EH (cell line): ENCODE data around the gene RPL18A.
A peak's percentile ranks its signal among the peaks of the same experiment; 100 is the strongest.
"Not testable (repeated sequence)": the region's sequence is repeated elsewhere in the genome, so short reads cannot be mapped to it uniquely, and the experiment has no call there.

Experiments used
- DNase-seq: peaks from one replicate; pipeline ENCODE4 v3.0.0-alpha.2; 2015; ENCODE audit warnings: low read depth

The RPL18A gene

DNA sequence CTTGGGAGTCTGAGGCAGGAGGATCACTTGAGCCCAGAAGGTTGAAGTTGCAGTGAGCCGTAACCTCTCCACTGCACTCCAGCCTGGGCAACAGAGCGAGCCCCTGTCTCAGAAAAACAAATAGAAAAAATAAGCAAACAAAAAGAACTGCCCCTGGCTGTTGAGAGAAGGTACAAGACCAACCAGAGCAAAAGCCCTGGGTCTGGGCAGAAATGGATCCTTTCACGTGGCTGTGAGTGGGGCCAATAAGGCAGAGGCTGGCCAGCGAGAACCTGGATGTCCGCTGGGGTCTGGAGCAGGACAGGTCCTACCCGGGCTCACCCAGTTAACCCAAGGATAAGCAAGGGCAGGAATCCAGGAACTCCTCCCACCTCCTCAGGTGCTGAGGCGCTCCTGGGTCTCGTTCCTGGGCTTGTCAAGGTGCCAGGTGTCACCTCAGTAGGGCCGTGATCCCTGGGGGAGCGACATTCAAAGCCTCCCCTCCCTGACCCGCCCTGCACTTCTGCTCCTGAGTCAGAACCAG lies 7.3 kb downstream of the RPL18A start:
- DNase-seq, result no peak

DNA sequence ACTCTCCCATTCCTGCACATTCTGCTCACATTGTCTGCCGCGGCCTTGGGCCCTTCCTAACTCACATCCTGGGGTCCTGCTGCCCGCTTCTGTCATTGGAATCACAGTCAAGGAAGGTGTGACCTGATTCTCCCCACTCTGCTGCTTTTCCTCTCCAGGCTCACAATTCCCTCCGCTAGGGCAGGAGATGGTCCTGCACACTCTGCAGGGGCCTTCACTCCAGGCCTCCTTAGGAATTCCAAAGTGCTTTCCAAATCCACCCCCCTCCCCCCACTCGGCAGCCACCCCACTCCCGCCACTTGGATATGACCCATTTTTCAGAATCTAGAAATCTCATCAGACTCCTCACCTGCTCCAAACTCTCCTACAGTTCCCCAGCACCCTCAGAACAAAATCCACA lies 9.0 kb downstream of the RPL18A start:
- no peak for DNase-seq

GRCh38 chr19:17869114-17869608 lies 9.5 kb downstream of the RPL18A start:
- no peak for DNase-seq

DNA sequence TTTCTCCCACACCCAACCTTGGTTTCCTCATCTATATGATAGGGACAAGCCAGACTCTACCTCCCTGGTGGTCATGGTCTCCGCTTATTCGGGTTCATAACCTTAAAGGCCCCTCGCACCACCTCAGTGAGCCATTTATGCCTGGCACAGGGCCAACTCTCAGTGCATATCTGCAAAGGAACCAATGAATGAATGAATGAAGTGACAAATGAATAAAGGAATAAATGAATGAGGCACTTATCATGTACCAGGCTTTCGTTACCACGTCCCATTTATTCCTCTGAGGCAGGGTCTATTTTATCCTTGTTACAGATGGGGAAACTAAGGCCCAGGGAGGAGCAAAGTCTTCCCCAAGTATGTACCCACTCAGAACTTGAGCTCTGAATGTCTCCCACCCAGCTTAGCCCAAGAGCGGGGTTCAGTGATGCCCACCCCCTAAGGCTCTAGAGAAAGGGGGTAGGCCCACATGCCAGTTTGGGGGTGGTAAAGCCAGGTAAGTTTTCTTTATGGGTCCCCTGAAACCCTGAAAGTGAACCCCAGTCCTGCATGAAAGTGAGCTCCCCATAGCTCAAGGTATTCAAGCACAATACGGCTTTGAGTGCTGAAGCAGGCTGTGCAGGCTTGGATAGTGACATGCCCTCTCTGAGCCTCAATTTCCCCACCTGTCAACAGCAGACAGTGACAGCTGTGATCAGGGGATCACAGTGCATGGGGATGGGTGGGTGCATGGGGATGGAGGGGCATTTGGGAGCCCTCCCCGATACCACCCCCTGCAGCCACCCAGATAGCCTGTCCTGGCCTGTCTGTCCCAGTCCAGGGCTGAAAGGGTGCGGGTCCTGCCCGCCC lies 11.5 kb downstream of the RPL18A start:
- DNase-seq, result no peak

- DNase-seq, result no peak
These were observed 12.2 kb downstream of the RPL18A start, which contains the start of gene SLC5A5 for GRCh38 chr19:17871878-17872250. SLC5A5 (plus strand) TSS chr19:17871945; CDS start chr19:17872320, 375 bp downstream.

DNA sequence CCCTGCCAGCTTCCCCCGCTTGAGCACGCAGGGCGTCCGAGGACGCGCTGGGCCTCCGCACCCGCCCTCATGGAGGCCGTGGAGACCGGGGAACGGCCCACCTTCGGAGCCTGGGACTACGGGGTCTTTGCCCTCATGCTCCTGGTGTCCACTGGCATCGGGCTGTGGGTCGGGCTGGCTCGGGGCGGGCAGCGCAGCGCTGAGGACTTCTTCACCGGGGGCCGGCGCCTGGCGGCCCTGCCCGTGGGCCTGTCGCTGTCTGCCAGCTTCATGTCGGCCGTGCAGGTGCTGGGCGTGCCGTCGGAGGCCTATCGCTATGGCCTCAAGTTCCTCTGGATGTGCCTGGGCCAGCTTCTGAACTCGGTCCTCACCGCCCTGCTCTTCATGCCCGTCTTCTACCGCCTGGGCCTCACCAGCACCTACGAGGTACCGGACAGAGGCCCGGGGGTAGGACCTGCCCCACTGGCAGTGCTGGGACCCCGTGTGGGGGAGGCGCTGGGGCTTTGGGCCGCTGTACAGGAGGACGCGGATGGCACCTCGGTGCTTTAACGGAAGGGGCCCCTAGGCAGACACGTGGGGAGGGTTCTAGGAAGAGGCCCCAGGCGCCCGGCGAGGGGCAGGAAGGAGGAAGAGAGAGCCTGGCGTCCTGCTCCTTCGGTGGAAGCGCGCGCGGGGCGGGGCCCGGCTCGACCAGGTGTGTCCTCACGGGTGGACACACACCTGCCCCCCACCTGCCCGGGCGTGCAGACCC lies 12.7 kb downstream of the RPL18A start:
- DNase-seq, result no peak

- peak; percentile 43 for DNase-seq
These were observed 14.4 kb downstream of the RPL18A start for GRCh38 chr19:17873786-17874757.

DNA sequence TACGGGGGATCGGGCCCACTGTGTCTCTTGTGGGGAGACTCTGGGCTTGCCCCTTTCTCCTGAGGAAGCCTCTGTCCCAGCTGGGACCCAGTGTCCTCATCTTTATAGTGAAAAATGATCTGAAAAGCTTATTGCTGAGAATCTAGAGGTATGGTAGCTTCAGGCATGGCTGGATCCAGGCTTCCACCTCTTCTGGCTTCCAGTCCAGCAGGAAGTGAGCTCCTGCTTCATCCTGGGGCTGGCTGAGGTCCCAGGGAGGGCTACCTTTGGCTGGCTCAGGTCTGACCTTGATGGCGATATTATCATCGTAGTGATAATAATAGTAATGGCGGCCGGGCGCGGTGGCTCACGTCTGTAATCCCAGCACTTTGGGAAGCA lies 15.0 kb downstream of the RPL18A start:
- DNase-seq, result no peak

GRCh38 chr19:17877696-17878095 lies 18.0 kb downstream of the RPL18A start:
- no peak for DNase-seq

DNA sequence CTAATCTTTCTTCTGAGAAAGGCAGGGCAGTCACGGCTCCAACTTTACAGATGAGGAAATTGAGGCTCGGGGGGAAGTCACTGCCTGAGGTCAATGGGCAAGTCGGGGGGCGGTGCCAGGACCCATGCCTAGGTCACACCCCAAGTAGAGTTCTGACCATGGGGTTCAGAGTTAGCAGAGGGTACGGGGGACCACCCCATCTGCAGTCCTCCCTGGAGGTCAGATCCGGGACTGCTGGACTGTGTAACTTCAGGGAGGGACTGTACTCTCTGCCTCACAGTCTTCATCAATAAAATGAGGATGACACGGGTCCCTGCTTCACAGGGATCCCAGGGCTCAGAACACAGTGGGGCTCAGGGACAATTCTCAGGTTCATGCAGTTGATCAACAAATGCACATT lies 19.8 kb downstream of the RPL18A start:
- no peak for DNase-seq

GRCh38 chr19:17881701-17882100 lies 22.0 kb downstream of the RPL18A start:
- no peak for DNase-seq

DNA sequence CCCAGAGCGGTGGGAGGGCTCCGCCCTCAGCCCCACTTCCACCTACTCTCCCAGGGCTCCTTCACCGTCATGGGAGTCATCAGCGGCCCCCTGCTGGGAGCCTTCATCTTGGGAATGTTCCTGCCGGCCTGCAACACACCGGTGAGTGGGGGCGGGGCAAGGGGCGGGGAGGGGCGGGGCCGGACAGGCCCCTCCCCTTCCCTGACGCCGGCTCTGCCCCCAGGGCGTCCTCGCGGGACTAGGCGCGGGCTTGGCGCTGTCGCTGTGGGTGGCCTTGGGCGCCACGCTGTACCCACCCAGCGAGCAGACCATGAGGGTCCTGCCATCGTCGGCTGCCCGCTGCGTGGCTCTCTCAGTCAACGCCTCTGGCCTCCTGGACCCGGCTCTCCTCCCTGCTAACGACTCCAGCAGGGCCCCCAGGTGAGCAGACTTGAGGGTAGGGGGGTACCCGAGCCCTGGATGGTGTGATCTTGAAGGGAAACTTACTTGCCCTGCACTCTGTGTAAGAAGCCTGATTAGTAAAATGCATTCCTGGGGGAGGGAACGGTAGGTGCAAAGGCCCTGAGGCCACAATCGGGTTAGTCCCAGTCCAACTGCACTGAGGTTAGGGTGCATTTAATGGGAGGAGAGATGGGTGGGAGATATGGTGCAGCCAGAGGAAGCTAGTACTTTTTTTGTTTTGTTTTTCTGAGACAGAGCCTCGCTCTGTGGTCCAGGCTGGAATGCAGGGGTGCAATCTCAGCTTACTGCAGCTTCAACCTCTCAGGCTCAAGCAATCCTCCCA lies 24.1 kb downstream of the RPL18A start:
- DNase-seq, result no peak

DNA sequence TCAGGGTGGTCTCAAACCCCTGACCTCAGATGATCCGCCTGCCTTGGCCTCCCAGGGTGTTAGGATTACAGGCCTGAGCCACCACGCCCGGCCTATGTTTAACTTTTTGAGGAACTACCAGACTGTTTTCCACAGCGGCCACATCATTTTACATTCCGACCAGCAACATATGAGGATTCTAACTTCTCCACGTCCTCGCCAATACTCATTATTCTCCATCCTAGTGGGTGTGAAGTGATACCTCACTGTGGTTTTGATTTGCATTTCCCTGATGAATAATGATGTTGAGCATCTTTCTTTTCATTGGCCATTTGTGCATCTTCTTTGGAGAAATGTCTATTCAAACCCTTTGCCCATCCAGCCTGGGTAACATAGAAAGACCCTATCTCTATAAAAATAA lies 26.8 kb downstream of the RPL18A start:
- no peak for DNase-seq

- DNase-seq, result not testable (repeated sequence)
These were observed 27.5 kb downstream of the RPL18A start for GRCh38 chr19:17887221-17887620.

DNA sequence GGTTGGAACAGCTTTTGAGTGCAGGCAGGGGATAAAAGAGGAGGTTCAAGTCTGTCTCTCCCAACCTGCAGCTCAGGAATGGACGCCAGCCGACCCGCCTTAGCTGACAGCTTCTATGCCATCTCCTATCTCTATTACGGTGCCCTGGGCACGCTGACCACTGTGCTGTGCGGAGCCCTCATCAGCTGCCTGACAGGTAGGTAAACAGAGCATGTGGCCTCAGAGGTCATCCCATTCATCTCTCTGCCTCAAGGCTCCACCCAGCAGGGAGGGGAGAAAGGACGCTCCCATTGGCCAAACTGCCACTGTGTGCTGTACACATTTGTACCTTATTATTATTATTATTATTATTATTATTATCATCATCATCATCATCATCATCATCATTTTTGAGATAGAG lies 28.6 kb downstream of the RPL18A start:
- DNase-seq, result no peak

GRCh38 chr19:17889609-17890214 lies 30.0 kb downstream of the RPL18A start:
- peak; percentile 68 for DNase-seq

GRCh38 chr19:17893766-17894165 lies 34.1 kb downstream of the RPL18A start:
- DNase-seq, result no peak

GRCh38 chr19:17902701-17903100 lies 43.0 kb downstream of the RPL18A start:
- DNase-seq, result peak; percentile 77

GRCh38 chr19:17908244-17908643 lies 48.5 kb downstream of the RPL18A start:
- no peak for DNase-seq

- no peak for DNase-seq
These were observed 49.5 kb downstream of the RPL18A start for GRCh38 chr19:17909003-17909732.
